Left cardiac atrium (tissue), 4 donors: ENCODE data around the gene NFKBIE. TPM values are rescaled to one million over a fixed set of nuclear protein-coding genes. Genes with fewer than 3 reads are reported as not detected.

Source experiments
- ATAC-seq, 2 donors: fragments of 200-7000 bp; cut with Tn5 transposase; one replicate each; pipeline ENCODE4 v1.9.1; 2020; ENCODE audit warnings: mild to moderate bottlenecking in 2 of 2, moderate library complexity in 2 of 2
- DNase-seq: peaks from one replicate; pipeline ENCODE4 v3.0.0-alpha.2; 2020
- intact Hi-C, 2 donors: fragments of 100-400 bp; cut with DNase I; formaldehyde crosslinking; loops; one replicate each; pipeline versions ENCODE4 v1.14.1 to v1.15.1; 2022 to 2023
- total RNA-seq, 2 donors: library from RNA; stranded (reverse); fragmentation: NEBNext Ultra II Directional; extraction: Animal tissue kit (Norgen Biotek cat#: 25700); gene quantifications; one replicate each; pipeline ENCODE4 v1.2.1, GENCODE V29; 2021
- donor health status: DM: no; HTN: yes; CAD: no.
- donor health status: DM: no; HTN: yes; CAD: no; lungs with severe emphysema.
- donor health status: DM: yes; HTN: yes; CAD: no.
- donor health status: Dilated cardiomyopathy.

NFKBIE gene
- total RNA-seq, 2 donors from 2014 or later: 3.8 to 5.8 TPM

DNA sequence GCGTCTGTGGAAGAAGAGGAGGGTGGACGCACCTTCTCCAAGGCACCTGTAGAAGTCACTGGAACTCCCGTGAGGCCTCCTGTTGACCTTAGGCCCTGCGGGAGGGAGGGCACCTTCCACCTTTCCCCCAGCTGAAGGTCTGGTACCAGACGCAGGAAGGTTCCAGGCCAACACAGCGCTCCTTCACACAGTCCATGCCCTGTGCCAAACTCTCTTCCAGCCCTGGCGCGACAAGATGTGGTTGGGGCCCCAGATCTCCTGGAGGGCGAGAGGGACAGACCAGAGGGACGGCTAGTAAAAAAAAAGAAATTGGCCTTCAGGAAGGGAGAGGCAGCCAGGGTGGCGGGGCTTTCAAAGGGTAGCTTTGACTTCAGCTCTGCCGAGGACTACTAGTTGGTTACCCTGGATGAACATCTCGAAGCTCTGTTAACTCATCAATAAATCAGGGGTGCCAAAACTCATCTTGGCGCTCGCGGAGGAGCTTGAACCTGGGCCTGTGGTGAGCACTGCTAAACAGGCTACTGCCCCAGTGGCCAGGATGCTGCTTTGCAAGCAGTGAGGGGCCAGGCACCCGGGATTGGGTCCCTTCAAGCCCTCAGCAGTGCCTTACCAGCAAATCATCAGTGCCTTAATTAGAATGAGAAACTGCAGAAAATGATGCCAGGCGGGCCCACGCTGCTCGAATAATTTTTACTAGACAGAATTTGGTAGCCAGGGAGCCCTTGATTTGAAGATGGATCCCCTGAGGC lies 32.9 kb upstream of the NFKBIE start:
- ATAC-seq (peak in 1 of 2 donors; percentile 5), DNase-seq (no peak)
- intact Hi-C loops: no loop called here

DNA sequence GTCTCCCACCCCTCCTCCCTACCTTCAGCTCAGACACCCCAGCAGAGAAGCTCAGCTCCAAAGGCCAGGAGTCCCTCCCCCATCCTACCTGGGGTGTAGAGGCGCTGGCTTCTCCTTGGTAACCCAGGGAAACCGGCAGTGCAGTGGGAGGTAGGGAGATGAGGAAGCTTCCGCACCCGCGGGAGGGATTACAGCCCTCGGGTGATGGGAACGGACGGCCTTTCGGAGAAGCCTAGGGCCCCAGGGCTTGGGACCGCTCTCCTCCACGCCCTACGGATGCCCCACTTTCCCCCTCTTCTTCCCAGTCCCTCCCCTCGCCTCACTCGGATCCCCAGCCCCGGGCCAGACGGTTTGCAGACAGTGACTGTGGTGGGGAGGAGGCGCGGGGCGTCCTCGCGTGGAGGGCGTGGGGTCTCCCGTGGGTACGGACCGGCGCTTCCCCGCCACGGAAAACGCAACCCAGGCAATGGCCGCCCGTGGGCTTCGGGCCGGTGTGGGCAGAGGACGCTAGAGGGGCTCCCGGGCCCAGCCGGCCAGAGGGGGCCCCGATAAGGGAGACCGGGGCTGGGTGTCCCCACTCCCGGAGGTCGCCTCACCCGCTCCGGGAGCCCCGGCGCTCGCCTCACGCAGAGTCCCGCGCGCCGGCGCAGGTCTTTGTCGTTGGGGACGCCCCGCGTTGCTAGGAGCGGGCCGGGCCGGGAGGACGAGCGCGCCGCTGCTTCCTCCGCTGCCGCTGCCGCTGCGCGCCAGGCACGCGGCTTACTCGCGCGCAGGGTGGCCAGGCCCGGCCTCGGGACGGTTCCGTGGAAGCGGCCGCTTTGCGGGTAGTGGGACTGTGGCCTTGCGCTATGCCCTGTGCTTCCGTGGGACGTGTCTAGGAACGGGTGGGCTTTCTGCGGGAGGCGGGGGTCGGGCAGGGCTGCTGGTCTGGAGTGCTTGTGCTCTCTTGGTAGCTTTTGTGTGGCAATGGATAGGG lies 32.0 kb upstream of the NFKBIE start:
- peak; percentile 80 to 82 for ATAC-seq
- intact Hi-C loops: no loop called here
- DNase-seq: peak; percentile 51

DNA sequence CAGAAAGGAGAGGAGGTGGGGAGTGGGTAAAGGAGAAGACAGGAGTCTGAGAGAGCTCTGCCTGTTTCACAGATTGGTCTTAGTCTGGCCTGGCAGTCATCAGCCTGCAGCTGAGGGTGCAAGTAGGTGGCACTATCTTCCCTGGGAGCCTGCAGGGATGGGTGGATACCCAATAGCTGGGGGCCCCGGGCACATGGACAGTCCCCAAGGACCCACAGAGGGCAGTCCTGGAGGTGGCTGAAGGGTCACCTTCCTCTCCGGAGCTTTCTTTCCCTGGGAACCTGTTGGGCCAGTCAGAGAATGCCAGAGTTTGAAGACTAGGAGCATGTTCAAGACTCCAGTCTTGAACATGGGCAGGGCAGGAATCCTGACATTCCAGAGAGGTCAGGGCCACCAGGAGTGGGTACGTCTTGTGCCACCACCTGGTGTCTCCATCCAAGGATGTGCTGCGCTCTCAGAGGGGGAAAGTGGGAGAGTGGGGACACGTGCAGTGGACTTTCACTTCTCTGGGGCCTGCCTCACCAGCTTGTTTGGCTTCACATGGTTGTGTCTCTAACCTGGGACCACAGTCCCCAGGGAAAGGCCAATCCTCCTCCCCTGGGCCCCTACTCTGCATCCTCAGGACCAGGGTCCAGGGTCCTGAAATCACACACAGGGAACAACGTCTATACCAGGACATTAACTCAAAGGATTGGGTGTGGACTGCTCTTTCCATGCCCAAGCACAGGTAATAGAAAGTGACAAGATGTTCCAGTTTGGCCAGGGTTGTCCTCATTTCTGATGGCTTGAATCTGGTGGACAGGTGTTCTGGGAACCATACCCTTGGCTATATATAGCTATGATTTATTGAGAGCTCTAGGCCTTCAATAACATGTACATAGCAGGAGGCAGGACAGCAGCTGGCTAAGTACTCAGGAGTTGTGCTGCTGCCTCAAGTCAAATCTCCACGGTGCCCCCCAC lies 29.8 kb upstream of the NFKBIE start:
- ATAC-seq (no peak), DNase-seq (no peak)
- intact Hi-C loops: no loop called here

DNA sequence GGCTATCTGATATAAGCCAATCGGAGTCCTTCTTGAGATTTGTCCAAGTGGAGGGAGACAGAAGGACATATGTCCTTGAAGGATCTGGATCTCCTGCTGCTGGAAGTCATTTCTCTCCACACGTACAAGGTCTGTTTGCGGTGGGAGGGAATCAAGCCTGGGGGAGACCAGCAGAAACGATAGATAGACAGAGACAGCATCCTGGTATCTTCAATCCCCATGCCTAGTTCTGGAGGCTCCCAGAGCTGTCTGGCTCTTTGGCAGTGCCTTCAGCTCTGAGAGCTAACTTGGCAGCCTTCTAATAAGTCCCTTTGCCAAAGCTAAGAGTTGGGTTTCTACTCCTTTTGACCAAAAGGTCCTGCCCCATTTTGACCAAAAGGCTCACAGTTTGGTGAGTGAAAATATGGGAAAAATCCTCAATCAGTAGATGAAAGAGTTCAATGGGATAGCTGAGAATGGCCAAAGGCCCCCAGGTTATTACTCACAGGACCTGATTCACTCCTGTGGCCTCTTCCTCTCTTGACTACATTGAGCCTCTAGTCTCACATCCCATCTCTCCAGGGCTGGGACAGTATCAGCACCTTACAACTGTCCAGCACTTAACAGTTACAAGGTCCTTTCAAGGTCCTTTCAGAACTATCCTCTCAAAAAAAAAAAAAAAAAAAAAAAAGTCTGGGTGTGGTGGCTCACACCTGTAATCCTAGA lies 27.5 kb upstream of the NFKBIE start:
- DNase-seq (no peak), ATAC-seq (no peak)
- intact Hi-C loops: no loop called here

DNA sequence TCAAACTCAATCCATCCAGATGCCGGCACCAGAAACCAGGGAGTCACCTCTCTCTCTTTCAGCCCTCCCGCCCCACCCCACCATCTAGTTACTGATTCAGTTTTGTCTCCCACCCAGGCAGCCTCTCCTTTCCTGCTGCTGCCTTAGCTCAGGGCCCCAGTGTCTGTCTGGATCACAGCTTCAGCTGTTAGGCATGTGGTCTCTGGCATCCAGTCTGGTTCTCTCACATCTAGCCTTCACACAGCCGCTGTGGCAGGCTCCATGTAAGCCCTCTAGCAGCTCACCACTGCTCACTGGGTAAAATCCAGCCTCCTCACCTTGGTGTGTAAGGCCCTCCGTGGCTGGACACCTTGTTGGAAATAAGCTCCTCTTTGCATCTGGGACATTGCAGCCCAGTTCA lies 26.5 kb upstream of the NFKBIE start:
- ATAC-seq (no peak), DNase-seq (no peak)
- intact Hi-C loops: no loop called here

DNA sequence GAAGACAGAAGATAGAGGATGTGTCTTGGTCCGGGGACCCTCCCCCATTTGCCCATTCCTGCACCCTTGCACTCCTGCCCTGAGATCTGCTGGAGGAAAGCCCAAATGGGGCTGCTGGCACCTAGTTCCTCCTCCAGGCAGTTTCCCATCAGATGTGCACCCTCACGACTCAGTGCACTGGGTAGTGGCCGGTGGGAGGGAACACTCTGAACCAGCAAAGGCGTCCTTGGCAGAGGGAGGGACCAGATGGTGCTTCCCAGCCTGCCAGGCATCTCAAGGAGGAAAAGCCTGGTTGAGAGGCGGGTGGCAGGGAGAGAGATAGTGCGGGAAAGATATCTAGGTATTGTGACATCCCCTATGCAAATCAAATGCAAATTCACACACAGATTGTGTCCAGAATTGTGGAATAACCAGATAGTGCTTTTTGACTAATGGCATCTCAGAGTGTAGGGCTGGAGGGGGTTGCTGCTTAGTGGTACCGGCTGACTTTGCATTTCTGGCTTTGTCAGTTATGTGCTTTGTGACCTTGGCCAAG lies 24.4 kb upstream of the NFKBIE start:
- ATAC-seq (no peak), DNase-seq (no peak)
- intact Hi-C loops: no loop called here

DNA sequence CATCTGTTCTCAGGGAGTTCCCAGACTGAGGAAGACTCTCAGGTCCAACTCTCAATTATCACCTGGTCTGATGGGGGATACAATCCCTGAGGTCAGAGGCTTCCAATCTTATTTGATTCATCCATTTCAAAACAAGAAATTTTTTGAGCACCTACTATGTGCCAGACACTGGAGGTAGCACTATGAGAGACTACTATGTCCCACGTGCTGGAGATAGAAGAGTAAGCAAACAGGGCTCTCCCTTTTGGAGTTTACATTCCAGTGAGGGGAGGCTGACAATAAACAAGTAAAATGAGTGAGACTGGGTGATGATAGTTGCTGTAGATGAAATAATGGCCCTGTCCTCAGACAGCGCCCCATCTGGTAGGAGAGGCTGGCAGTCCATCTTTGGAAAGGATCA lies 21.4 kb upstream of the NFKBIE start:
- intact Hi-C loops: no loop called here
- DNase-seq: no peak

DNA sequence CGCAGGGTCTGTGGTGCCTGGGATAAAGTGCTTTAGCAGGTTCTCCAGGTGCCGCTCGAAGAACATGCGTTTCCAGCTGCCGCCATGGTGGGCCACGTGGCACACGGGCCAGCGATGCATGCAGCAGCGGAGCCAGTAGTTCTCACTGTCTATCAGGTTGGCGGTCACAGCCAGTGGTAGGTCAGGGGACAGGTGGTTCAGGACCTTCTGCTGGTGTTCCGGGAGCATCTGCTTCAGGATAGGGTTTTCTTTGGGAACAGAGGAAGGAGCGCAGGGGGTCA lies 20.9 kb upstream of the NFKBIE start:
- ATAC-seq: no peak
- intact Hi-C loops: no loop called here
- DNase-seq: no peak

More for the DNA sequence above, 21.4 kb upstream of the NFKBIE start:
- ATAC-seq: no peak

DNA sequence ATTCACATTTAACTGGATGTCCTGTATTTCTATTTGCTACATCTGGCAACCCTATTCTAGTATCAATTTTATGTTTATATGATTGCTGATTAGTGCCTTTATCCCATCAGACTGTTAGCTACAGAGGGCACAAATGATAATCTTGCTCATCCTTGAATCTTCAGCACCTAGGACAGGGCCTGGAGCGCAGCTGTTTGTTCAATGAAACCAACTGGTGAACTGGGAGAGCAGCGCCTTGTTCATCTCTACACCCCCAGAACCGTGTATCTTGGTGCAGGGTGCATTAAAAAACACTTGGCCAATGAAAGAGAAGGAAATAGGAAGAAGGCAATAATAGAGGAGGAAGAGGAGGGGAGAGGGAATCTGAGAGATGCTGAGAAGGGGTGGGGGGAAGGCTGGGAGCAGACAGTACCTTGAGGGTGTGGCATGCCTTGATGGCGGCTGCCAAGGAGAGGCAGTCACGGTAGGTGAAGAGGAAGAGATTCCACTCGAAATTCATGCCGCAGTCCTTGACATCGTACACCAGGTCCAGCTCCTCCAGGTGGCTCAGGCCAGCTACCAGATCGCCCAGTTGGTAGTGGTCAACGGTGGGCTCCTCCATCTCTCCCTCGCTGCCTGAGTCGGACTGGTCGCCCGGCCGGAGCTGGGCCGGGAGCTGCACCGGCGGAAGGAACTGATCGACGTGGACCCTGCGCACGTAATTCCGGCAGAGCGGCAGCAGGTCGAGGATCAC lies 20.4 kb upstream of the NFKBIE start:
- ATAC-seq (no peak), DNase-seq (no peak)
- intact Hi-C loops: no loop called here

DNA sequence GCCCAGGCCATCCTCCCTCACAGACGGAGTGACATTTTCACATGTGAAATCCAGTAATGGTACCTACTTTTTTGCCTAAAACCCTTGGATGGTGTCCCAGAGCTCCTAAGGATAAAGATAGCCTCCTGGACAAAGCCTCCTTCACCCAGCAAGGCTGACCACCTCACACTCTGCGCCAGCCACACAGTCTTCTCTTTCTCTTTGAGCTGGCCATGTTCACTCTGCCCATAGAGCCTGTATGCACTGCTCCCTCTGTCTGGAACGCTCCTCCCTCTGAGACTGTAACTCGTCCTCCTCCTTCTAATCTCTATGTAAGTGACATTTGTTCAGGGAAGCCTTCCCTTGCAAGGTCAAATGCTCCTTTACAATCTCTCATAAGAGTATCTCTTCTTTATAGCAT lies 19.5 kb upstream of the NFKBIE start:
- ATAC-seq (no peak), DNase-seq (no peak)
- intact Hi-C loops: no loop called here

DNA sequence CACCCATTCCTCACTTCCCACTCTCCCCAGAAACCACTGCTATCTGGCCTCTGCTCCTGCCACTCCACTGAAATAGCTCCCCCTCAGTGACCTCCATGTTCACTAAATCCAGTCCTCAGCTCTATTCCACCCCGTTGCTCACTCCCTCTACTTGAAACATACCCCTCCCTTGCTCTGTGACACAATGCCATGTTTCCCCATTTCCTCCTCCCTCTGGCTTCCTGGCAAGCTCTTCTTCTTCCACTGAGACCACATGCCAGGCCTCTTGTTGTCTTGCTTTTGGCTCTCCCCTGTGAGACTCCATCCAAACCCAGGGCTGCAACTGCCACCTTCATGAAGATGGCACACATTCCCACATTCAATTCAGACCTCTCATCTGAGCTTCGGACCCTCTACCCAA lies 18.8 kb upstream of the NFKBIE start:
- no peak for DNase-seq
- intact Hi-C loops: no loop called here
- no peak for ATAC-seq

DNA sequence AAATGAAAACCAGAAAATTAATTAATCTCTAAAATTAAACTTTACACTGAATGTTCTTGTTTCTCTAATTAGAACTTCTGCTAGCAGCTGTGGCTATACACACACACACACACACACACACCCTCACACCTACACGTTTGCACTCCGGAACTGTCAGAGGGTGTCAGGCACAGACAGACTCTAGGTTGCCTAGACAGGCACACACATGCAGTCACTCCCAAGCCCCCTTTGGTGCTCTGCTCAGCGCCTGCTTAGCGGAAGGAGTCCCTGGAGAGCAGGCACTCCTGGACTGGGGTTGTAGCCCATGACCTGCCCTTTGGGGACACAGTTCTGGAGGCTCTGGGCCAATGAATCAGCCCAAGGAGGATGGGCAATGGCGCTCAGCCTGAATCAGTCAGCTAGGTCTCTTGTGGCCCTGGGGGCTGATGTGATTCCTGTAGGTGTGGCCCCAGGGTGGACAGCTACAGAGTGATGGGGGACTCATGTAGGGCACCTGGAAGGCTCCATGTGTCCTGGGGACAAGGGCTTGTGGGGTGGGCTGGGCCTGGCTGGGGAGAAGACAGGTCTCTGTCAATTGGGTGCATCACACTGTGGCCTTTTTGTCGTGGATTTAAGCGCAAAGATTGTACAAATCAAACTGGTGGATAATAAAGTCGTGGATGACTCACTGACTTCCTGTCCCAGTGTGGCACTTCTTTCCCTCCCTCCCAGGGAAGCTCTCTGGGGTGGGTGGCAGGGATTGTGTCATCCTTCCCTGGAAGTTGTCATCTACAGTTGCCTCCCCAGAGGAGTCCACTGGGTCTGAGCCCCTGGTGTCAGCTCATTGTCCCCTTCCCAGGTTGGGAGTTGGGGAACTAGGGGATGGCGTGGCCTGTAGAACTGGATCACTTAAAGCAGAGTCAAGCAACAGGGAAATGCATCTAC lies 13.7 kb upstream of the NFKBIE start:
- ATAC-seq: no peak
- DNase-seq: no peak
- intact Hi-C loops: loop anchor here in 1 of 2 donors (5.0 kb wide), 1 partner anchor 53 kb away; no protein-coding TSS in a partner anchor

DNA sequence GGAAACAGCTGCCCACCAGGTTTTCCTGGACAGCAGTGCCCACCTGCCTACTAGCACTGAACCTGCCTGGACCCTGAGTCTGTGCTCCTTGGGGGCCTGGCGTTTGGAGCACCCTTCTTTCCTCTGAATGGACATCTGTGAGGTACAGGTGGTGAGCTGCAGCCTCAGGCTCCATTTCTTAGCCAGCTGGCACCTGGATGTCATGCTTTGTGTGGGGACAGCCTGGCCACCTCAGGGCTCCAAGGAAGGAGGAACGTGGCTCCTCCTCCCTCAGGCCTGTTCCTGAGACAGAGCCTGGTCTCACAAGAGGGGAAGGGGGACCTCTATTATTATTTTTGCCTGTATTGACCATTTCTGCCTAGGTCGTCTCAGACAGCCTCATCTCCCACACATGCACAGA lies 13.0 kb upstream of the NFKBIE start:
- ATAC-seq (no peak), DNase-seq (no peak)
- intact Hi-C loops: loop anchor here in 1 of 2 donors (5.0 kb wide), 1 partner anchor 54 kb away; no protein-coding TSS in a partner anchor

DNA sequence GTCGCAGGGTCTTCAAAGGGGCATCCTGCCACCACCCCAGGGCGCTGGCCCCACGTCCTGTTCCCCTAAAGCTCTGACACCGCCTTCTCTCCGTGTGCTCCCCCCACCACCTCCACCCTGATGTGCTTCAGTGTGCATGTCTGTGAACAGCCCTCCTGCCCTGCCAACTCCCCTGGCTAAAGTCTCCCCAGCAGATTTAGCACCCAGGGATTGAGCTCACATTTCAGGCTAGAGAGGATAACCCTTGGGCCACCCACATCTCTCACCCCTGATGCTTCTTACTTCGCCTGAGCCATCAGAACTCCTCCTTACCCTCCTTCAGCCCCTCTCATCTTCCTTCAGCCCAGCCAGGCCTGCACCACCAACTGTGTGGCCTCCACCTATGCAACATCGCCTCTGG lies 12.4 kb upstream of the NFKBIE start:
- intact Hi-C loops: loop anchor here in 1 of 2 donors (5.0 kb wide), 1 partner anchor 55 kb away; no protein-coding TSS in a partner anchor
- ATAC-seq (no peak), DNase-seq (no peak)

DNA sequence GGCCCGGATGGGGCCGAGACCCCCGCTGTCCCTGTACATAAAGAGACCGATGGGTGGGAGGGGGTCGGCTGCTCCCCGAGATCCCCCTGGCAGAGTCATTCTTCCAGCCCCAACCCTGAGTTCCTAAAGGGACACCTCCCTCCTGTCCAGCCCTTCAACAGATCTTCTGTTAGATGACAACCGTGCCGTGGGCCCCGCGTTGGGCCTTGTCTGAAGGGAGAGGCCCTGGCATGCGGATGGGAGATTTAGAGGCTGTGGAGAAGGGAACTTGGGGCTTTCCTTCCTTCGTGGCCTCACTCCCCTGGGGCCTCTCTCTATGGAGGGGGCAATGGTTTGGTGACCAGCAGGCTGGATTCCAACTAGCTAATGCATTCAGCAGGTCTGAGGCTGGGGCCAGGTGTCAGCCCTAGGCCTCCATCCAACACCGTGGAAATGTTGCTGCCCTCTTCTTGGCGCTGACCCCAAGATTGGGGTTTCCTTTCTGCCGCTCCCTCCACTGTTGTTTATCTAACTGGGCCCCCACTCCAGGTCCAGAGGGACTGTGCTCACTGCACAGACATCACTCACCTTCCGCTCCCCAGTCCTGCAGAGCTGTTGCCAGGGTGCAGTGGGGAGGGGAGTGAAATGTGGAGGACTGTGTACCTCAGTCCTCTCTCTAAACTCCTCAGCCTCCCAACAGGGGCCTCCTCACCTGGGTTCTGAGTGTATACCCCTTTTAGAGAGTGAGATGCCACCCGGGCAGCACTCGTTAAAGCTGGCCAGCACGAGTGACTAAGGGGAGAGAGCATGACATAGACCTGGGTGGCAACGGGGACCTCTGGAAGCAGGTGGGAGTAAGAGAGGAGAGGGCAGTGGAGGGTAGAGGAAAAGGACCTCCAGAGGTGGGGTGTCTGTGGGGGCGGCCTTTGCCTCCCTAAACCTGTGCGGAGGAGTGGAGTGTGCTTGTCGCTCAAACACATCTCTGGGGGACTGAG lies 11.6 kb upstream of the NFKBIE start:
- ATAC-seq (no peak), DNase-seq (no peak)
- intact Hi-C loops: loop anchor here in 1 of 2 donors (5.0 kb wide), 1 partner anchor 55 kb away; no protein-coding TSS in a partner anchor
